MCF 10A (cell line): ENCODE data around the gene TMEM140. TPM values are rescaled to one million over a fixed set of nuclear protein-coding genes. Genes with fewer than 3 reads are reported as not detected.

Experiments
- BruUV-seq: library from RNA; stranded (reverse); fragments of 400-500 nt; replicated peaks from 2 replicates; lab custom pipeline; 2021; lab: Mats Ljungman, UMichigan
- CTCF ChIA-PET: fragments of 300-600 bp; sonication (Branson Sonifier 250); formaldehyde crosslinking; extraction: SDS; loops from one replicate; lab custom pipeline; 2021; ENCODE audit warnings: antibody characterized with exemption, inconsistent platforms; lab: Yijun Ruan, JAX
- POLR2A ChIA-PET: fragments of 300-600, 350-650 bp; sonication (Branson Sonifier 250); formaldehyde crosslinking; extraction: SDS; loops from one replicate; lab custom pipeline; 2020; ENCODE audit warnings: antibody characterized with exemption, inconsistent platforms; lab: Yijun Ruan, JAX
- DNase-seq: peaks from one replicate; pipeline ENCODE4 v3.0.0-alpha.2; 2018; ENCODE audit not compliant: unreplicated experiment
- H3K27ac Mint-ChIP-seq: one replicate; pipeline ENCODE4 v1.8.0; 2022; ENCODE audit warnings: mild to moderate bottlenecking, low read depth, mixed read lengths; ENCODE audit not compliant: unreplicated experiment
- H3K27me3 Mint-ChIP-seq: one replicate; pipeline ENCODE4 v1.8.0; 2022; ENCODE audit warnings: mixed read lengths; ENCODE audit not compliant: insufficient read depth, unreplicated experiment
- H3K36me3 Mint-ChIP-seq: one replicate; pipeline ENCODE4 v1.8.0; 2022; ENCODE audit warnings: mild to moderate bottlenecking, moderate library complexity, mixed read lengths; ENCODE audit not compliant: insufficient read depth, unreplicated experiment
- H3K4me1 Mint-ChIP-seq: one replicate; pipeline ENCODE4 v1.8.0; 2022; ENCODE audit warnings: mixed read lengths; ENCODE audit not compliant: insufficient read depth, unreplicated experiment
- H3K4me3 Mint-ChIP-seq: one replicate; pipeline ENCODE4 v1.8.0; 2022; ENCODE audit warnings: mild to moderate bottlenecking, moderate library complexity, mixed read lengths; ENCODE audit not compliant: unreplicated experiment
- H3K9me3 Mint-ChIP-seq: one replicate; pipeline ENCODE4 v1.8.0; 2022; ENCODE audit warnings: mixed read lengths; ENCODE audit not compliant: unreplicated experiment
- CTCF ChIP-seq: fragments of 200-600 bp; IDR thresholded peaks from one replicate; pipeline ENCODE4 v1.8.0; 2022; ENCODE audit warnings: antibody characterized with exemption, mild to moderate bottlenecking; ENCODE audit not compliant: unreplicated experiment
- intact Hi-C: fragments of 100-400 bp; cut with micrococcal nuclease; formaldehyde crosslinking; loops from 2 replicates; pipeline ENCODE4 v1.14.1; 2022
- total RNA-seq: library from RNA; stranded (reverse); gene quantifications from 2 replicates; pipeline ENCODE4 v1.2.3, GENCODE V29; 2022

TMEM140 gene
- total RNA-seq, 1 experiment from 2014 or later: not detected

GRCh38 chr7:135197343-135197742, 49.5 kb downstream of the TMEM140 start:
- H3K9me3 Mint-ChIP-seq: no peaks in the 10 kb centered on the region
- ChIA-PET CTCF (interaction anchor here (0.7 to 1.8 kb wide), 2 partner anchors 10 to 549 kb away, joined by 3 to 5 read pairs; no protein-coding TSS in a partner anchor), POLR2A (interaction anchor here (0.8 kb wide), 1 partner anchor 13 kb away, joined by 3 read pairs; no protein-coding TSS in a partner anchor)
- TF ChIP-seq CTCF: no peak
- peaks cover 10% of the 10 kb centered on the region for H3K36me3 Mint-ChIP-seq
- no TSS peak for BruUV-seq
- H3K4me1 Mint-ChIP-seq: no peaks in the 10 kb centered on the region
- H3K4me3 Mint-ChIP-seq: no peak overlapping the region
- intact Hi-C loops: no loop called here
- no peak overlapping the region for H3K27ac Mint-ChIP-seq
- no peak for DNase-seq
- no peaks in the 10 kb centered on the region for H3K27me3 Mint-ChIP-seq

GRCh38 chr7:135197906-135198655, 50.2 kb downstream of the TMEM140 start:
- Mint-ChIP-seq H3K9me3 (no peaks in the 10 kb centered on the region), H3K4me1 (no peaks in the 10 kb centered on the region), H3K36me3 (peaks cover 14% of the 10 kb centered on the region), H3K27me3 (no peaks in the 10 kb centered on the region), H3K27ac (no peak overlapping the region), H3K4me3 (no peak overlapping the region)
- DNase-seq: no peak
- intact Hi-C loops: no loop called here
- CTCF ChIA-PET: interaction anchor here (0.7 to 1.8 kb wide), 2 partner anchors 10 to 27 kb away, joined by 3 to 5 read pairs; partner anchors contain the start of gene CYREN
- POLR2A ChIA-PET: interaction anchor here (0.5 to 0.9 kb wide), 3 partner anchors 12 to 446 kb away, joined by 3 to 5 read pairs (median 3); no protein-coding TSS in a partner anchor
- no TSS peak for BruUV-seq
- TF ChIP-seq CTCF: no peak

GRCh38 chr7:135199439-135199838, 51.6 kb downstream of the TMEM140 start:
- H3K27ac Mint-ChIP-seq: no peak overlapping the region
- no peak for TF ChIP-seq CTCF
- intact Hi-C loops: no loop called here
- ChIA-PET CTCF (no interaction called here), POLR2A (interaction anchor here (0.7 to 0.8 kb wide), 2 partner anchors 19 to 473 kb away, joined by 3 read pairs; no protein-coding TSS in a partner anchor)
- H3K9me3 Mint-ChIP-seq: no peaks in the 10 kb centered on the region
- H3K27me3 Mint-ChIP-seq: no peaks in the 10 kb centered on the region
- no TSS peak for BruUV-seq
- no peak overlapping the region for H3K4me3 Mint-ChIP-seq
- DNase-seq: no peak
- H3K4me1 Mint-ChIP-seq: no peaks in the 10 kb centered on the region
- H3K36me3 Mint-ChIP-seq: peaks cover 14% of the 10 kb centered on the region

- no TSS peak for BruUV-seq
- POLR2A ChIA-PET: interaction anchor here (1.5 kb wide), 1 partner anchor 9 kb away, joined by 6 read pairs; no protein-coding TSS in a partner anchor
- Mint-ChIP-seq H3K4me3 (no peak overlapping the region), H3K4me1 (peaks cover 5% of the 10 kb centered on the region), H3K27ac (no peak overlapping the region), H3K9me3 (no peaks in the 10 kb centered on the region), H3K36me3 (peaks cover 17% of the 10 kb centered on the region), H3K27me3 (no peaks in the 10 kb centered on the region)
- DNase-seq: peak; percentile 57
- intact Hi-C loops: no loop called here
- CTCF ChIA-PET: no interaction called here
- no peak for TF ChIP-seq CTCF
Observed at GRCh38 chr7:135200821-135201331, 53.0 kb downstream of the TMEM140 start.
